H1 (cell line): ENCODE results near the gene NEURL1. TPM values are rescaled to one million over a fixed set of nuclear protein-coding genes. Genes with fewer than 3 reads are reported as not detected.

Experiments
- CBX8 ChIP-seq: fragments of 300-800, 300-1000 bp; sonication (generic); IDR thresholded peaks from 2 replicates; pipeline ENCODE4 v1.7.1; 2016; ENCODE audit warnings: low read depth, low read length, borderline replicate concordance
- CHD1 ChIP-seq: IDR thresholded peaks from 2 replicates; pipeline ENCODE4 v1.6.1; 2012; ENCODE audit warnings: low read depth, low read length, improper control_type of control experiment
- EP300 ChIP-seq, 2 experiments: IDR thresholded peaks; 1 replicate in 1 of 2; 2 replicates in 1 of 2; pipeline ENCODE4 v1.6.1; 2011 to 2012; ENCODE audit warnings: low read depth in 2 of 2, low read length in 2 of 2, mild to moderate bottlenecking in 2 of 2, borderline replicate concordance in 1 of 2, inconsistent platforms in 1 of 2, moderate library complexity in 1 of 2
- MAFK ChIP-seq: IDR thresholded peaks from 2 replicates; pipeline ENCODE4 v1.6.1; 2012; ENCODE audit warnings: low read depth, mild to moderate bottlenecking, improper control_type of control experiment, low read length
- RNF2 ChIP-seq: fragments of 200-900, 300-1000 bp; sonication (generic); IDR thresholded peaks from 2 replicates; pipeline ENCODE4 v1.7.1; 2016; ENCODE audit warnings: borderline replicate concordance, low read depth, mild to moderate bottlenecking, antibody characterized with exemption, low read length; ENCODE audit not compliant: poor library complexity, severe bottlenecking; ENCODE audit errors: missing control alignments
- TAF7 ChIP-seq: optimal IDR thresholded peaks from 2 replicates; pipeline ENCODE3; 2011; ENCODE audit warnings: low read depth, mild to moderate bottlenecking, inconsistent platforms, low read length, moderate library complexity, borderline replicate concordance
- TEAD4 ChIP-seq: IDR thresholded peaks from 2 replicates; pipeline ENCODE4 v1.6.1; 2012; ENCODE audit warnings: low read depth, low read length, inconsistent platforms, mixed read lengths
- polyA plus RNA-seq, 7 experiments: library from polyadenylated mRNA; depleted of rRNA in 3 of 7; stranded (reverse) in 5 of 7; unstranded in 2 of 7; fragments of >200 nt in 5 of 7; fragments of 200-250 nt in 2 of 7; gene quantifications; 1 replicate in 5 of 7; 2 replicates in 1 of 7; 4 replicates in 1 of 7; pipeline versions ENCODE4 v1.2.1 to v1.2.3, GENCODE V29; 2011 to 2013; ENCODE audit warnings: missing spikeins in 2 of 7, mixed read lengths in 2 of 7
- total RNA-seq: library from RNA; stranded (reverse); fragmentation: NEBNext Ultra II Directional; extraction: Animal tissue kit (Norgen Biotek cat#: 25700); gene quantifications from 2 replicates; pipeline ENCODE4 v1.2.1, GENCODE V29; 2021

NEURL1 gene
- total and polyA plus RNA-seq, 2 of the 8 experiments (the other 6 are each of a cell fraction or from before 2014, with no cell fraction given): 0.54 to 0.58 TPM

DNA sequence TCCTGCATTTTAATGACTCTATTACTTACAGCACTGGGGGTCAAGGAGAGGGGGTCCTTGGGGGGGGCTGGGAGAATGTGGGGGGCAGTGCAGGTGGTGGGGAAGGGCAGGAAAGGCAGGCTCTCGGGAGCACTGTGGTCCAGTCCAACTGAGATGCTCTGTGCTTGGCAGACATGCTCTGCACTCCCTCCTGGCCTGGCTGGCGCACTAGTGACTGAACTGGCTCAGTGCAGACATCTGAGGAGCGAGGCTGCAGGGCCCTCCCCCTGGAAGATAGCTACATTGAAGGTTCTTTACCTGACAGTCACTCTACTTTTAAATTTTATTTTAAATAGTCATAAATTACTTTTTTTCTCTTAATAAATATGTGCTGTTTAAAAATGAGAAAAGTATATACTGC, 105.7 kb downstream of the NEURL1 start (continued):
- TF ChIP-seq CBX8 (no peak), TAF7 (no peak), CHD1 (no peak), EP300 (IDR thresholded peaks at IDR 0.05; ENCODE audit: borderline replicate concordance in 1 of 2, low read depth in 2 of 2, low read length in 2 of 2) (no peak), TEAD4 (no peak), RNF2 (no peak), MAFK (no peak)
- TF ChIP-seq, all 59 proteins: peak for 0
